ENCODE measurements around the gene METTL25.

Gene METTL25

GRCh38 chr12:82470906-82471512 lies 112.7 kb downstream of the METTL25 start:
- H3K27me3 Mint-ChIP-seq: no peaks in the 10 kb centered on the region
- H3K27ac Mint-ChIP-seq: no peak overlapping the region
- no peaks in the 10 kb centered on the region for H3K4me1 Mint-ChIP-seq (ENCODE audit: low read depth)
- peaks cover 26% of the 10 kb centered on the region for H3K9me3 Mint-ChIP-seq
- no peak for DNase-seq
- peaks cover 84% of the 10 kb centered on the region for H3K36me3 Mint-ChIP-seq (ENCODE audit: low read depth)
- no peak overlapping the region for H3K4me3 Mint-ChIP-seq

- Mint-ChIP-seq H3K36me3 (ENCODE audit: low read depth) (peaks cover 79% of the 10 kb centered on the region), H3K4me1 (ENCODE audit: low read depth) (no peaks in the 10 kb centered on the region), H3K27me3 (no peaks in the 10 kb centered on the region), H3K27ac (no peak overlapping the region), H3K4me3 (no peak overlapping the region), H3K9me3 (peaks cover 23% of the 10 kb centered on the region)
- no peak for DNase-seq
Measured at GRCh38 chr12:82473111-82473754, 114.9 kb downstream of the METTL25 start.

- Mint-ChIP-seq H3K36me3 (ENCODE audit: low read depth) (peaks cover 73% of the 10 kb centered on the region), H3K27ac (no peak overlapping the region), H3K9me3 (peaks cover 18% of the 10 kb centered on the region), H3K4me1 (ENCODE audit: low read depth) (no peaks in the 10 kb centered on the region), H3K27me3 (no peaks in the 10 kb centered on the region), H3K4me3 (no peak overlapping the region)
- DNase-seq: no peak
Measured at GRCh38 chr12:82474181-82474797, 116.0 kb downstream of the METTL25 start.

- peaks cover 18% of the 10 kb centered on the region for H3K9me3 Mint-ChIP-seq
- DNase-seq: no peak
Measured at GRCh38 chr12:82474798-82475184, 116.5 kb downstream of the METTL25 start.

GRCh38 chr12:82475211-82475610 lies 116.9 kb downstream of the METTL25 start:
- H3K36me3 Mint-ChIP-seq (ENCODE audit: low read depth): peaks cover 71% of the 10 kb centered on the region
- no peak overlapping the region for H3K4me3 Mint-ChIP-seq
- H3K27ac Mint-ChIP-seq: no peak overlapping the region
- no peak for DNase-seq
- H3K4me1 Mint-ChIP-seq (ENCODE audit: low read depth): no peaks in the 10 kb centered on the region
- peaks cover 16% of the 10 kb centered on the region for H3K9me3 Mint-ChIP-seq
- H3K27me3 Mint-ChIP-seq: no peaks in the 10 kb centered on the region

More at GRCh38 chr12:82474798-82475184, 116.5 kb downstream of the METTL25 start:
- Mint-ChIP-seq H3K4me3 (no peak overlapping the region), H3K4me1 (ENCODE audit: low read depth) (no peaks in the 10 kb centered on the region), H3K36me3 (ENCODE audit: low read depth) (peaks cover 71% of the 10 kb centered on the region), H3K27ac (no peak overlapping the region), H3K27me3 (no peaks in the 10 kb centered on the region)

GRCh38 chr12:82476511-82476910 lies 118.2 kb downstream of the METTL25 start:
- peaks cover 64% of the 10 kb centered on the region for H3K36me3 Mint-ChIP-seq (ENCODE audit: low read depth)
- no peak overlapping the region for H3K27ac Mint-ChIP-seq
- no peaks in the 10 kb centered on the region for H3K27me3 Mint-ChIP-seq
- H3K4me3 Mint-ChIP-seq: no peak overlapping the region
- H3K9me3 Mint-ChIP-seq: peaks cover 15% of the 10 kb centered on the region
- no peak for DNase-seq
- H3K4me1 Mint-ChIP-seq (ENCODE audit: low read depth): no peaks in the 10 kb centered on the region

GRCh38 chr12:82479511-82479910 lies 121.2 kb downstream of the METTL25 start:
- no peaks in the 10 kb centered on the region for H3K27me3 Mint-ChIP-seq
- peaks cover 43% of the 10 kb centered on the region for H3K36me3 Mint-ChIP-seq (ENCODE audit: low read depth)
- no peak overlapping the region for H3K4me3 Mint-ChIP-seq
- H3K9me3 Mint-ChIP-seq: peaks cover 24% of the 10 kb centered on the region
- no peak for DNase-seq
- H3K4me1 Mint-ChIP-seq (ENCODE audit: low read depth): no peaks in the 10 kb centered on the region
- H3K27ac Mint-ChIP-seq: no peak overlapping the region

GRCh38 chr12:82480606-82481005 lies 122.3 kb downstream of the METTL25 start:
- Mint-ChIP-seq H3K27me3 (no peaks in the 10 kb centered on the region), H3K27ac (no peak overlapping the region), H3K4me1 (ENCODE audit: low read depth) (no peaks in the 10 kb centered on the region), H3K36me3 (ENCODE audit: low read depth) (peaks cover 35% of the 10 kb centered on the region), H3K9me3 (peaks cover 31% of the 10 kb centered on the region), H3K4me3 (no peak overlapping the region)
- no peak for DNase-seq

GRCh38 chr12:82481954-82482353 lies 123.6 kb downstream of the METTL25 start:
- H3K27me3 Mint-ChIP-seq: no peaks in the 10 kb centered on the region
- H3K4me1 Mint-ChIP-seq (ENCODE audit: low read depth): no peaks in the 10 kb centered on the region
- H3K4me3 Mint-ChIP-seq: no peak overlapping the region

GRCh38 chr12:82486524-82487235 lies 128.4 kb downstream of the METTL25 start:
- H3K27ac Mint-ChIP-seq: no peak overlapping the region
- H3K4me3 Mint-ChIP-seq: no peak overlapping the region
- no peak for DNase-seq
- no peaks in the 10 kb centered on the region for H3K27me3 Mint-ChIP-seq
- no peaks in the 10 kb centered on the region for H3K4me1 Mint-ChIP-seq (ENCODE audit: low read depth)
- H3K36me3 Mint-ChIP-seq (ENCODE audit: low read depth): peaks cover 3% of the 10 kb centered on the region
- peaks cover 40% of the 10 kb centered on the region for H3K9me3 Mint-ChIP-seq

More at GRCh38 chr12:82481954-82482353, 123.6 kb downstream of the METTL25 start:
- peaks cover 31% of the 10 kb centered on the region for H3K9me3 Mint-ChIP-seq
- H3K27ac Mint-ChIP-seq: no peak overlapping the region
- DNase-seq: no peak
- H3K36me3 Mint-ChIP-seq (ENCODE audit: low read depth): peaks cover 27% of the 10 kb centered on the region

GRCh38 chr12:82504409-82504808 lies 146.1 kb downstream of the METTL25 start:
- no peak for DNase-seq
- Mint-ChIP-seq H3K4me3 (no peak overlapping the region), H3K27me3 (no peaks in the 10 kb centered on the region), H3K36me3 (ENCODE audit: low read depth) (no peaks in the 10 kb centered on the region), H3K4me1 (ENCODE audit: low read depth) (no peaks in the 10 kb centered on the region), H3K27ac (no peak overlapping the region), H3K9me3 (no peaks in the 10 kb centered on the region)

- DNase-seq: no peak
- Mint-ChIP-seq H3K27me3 (no peaks in the 10 kb centered on the region), H3K4me1 (ENCODE audit: low read depth) (no peaks in the 10 kb centered on the region), H3K36me3 (ENCODE audit: low read depth) (no peaks in the 10 kb centered on the region), H3K27ac (no peak overlapping the region), H3K4me3 (no peak overlapping the region), H3K9me3 (no peaks in the 10 kb centered on the region)
Measured at GRCh38 chr12:82505150-82505549, 146.8 kb downstream of the METTL25 start.

GRCh38 chr12:82507686-82508085 lies 149.4 kb downstream of the METTL25 start:
- H3K27me3 Mint-ChIP-seq: no peaks in the 10 kb centered on the region

GRCh38 chr12:82510386-82510785 lies 152.1 kb downstream of the METTL25 start:
- no peaks in the 10 kb centered on the region for H3K36me3 Mint-ChIP-seq (ENCODE audit: low read depth)
- no peak for DNase-seq
- H3K27ac Mint-ChIP-seq: no peak overlapping the region
- H3K4me1 Mint-ChIP-seq (ENCODE audit: low read depth): no peaks in the 10 kb centered on the region
- H3K9me3 Mint-ChIP-seq: no peaks in the 10 kb centered on the region
- no peak overlapping the region for H3K4me3 Mint-ChIP-seq
- no peaks in the 10 kb centered on the region for H3K27me3 Mint-ChIP-seq

More at GRCh38 chr12:82507686-82508085, 149.4 kb downstream of the METTL25 start:
- H3K27ac Mint-ChIP-seq: no peak overlapping the region
- H3K9me3 Mint-ChIP-seq: no peaks in the 10 kb centered on the region
- no peaks in the 10 kb centered on the region for H3K4me1 Mint-ChIP-seq (ENCODE audit: low read depth)
- no peak for DNase-seq
- no peak overlapping the region for H3K4me3 Mint-ChIP-seq
- H3K36me3 Mint-ChIP-seq (ENCODE audit: low read depth): no peaks in the 10 kb centered on the region

GRCh38 chr12:82514880-82515279 lies 156.6 kb downstream of the METTL25 start:
- H3K27ac Mint-ChIP-seq: no peak overlapping the region
- H3K9me3 Mint-ChIP-seq: no peaks in the 10 kb centered on the region
- H3K4me1 Mint-ChIP-seq (ENCODE audit: low read depth): no peaks in the 10 kb centered on the region

More at GRCh38 chr12:82514880-82515279, 156.6 kb downstream of the METTL25 start:
- no peak for DNase-seq
- Mint-ChIP-seq H3K36me3 (ENCODE audit: low read depth) (no peaks in the 10 kb centered on the region), H3K27me3 (no peaks in the 10 kb centered on the region), H3K4me3 (no peak overlapping the region)

Measured in activated T-cell treated with anti-CD3 and anti-CD28 coated beads, Interleukin-2, amount 50 U/mL, for 24 hours (primary cell).